GM18526 (cell line): ENCODE measurements around the gene DOCK3.

ENCODE experiments used
- POLR2A ChIP-seq: IDR thresholded peaks from 3 replicates; pipeline ENCODE4 v1.6.1; 2011; ENCODE audit not compliant: insufficient read length; ENCODE audit errors: extremely low read depth

The DOCK3 gene

DNA sequence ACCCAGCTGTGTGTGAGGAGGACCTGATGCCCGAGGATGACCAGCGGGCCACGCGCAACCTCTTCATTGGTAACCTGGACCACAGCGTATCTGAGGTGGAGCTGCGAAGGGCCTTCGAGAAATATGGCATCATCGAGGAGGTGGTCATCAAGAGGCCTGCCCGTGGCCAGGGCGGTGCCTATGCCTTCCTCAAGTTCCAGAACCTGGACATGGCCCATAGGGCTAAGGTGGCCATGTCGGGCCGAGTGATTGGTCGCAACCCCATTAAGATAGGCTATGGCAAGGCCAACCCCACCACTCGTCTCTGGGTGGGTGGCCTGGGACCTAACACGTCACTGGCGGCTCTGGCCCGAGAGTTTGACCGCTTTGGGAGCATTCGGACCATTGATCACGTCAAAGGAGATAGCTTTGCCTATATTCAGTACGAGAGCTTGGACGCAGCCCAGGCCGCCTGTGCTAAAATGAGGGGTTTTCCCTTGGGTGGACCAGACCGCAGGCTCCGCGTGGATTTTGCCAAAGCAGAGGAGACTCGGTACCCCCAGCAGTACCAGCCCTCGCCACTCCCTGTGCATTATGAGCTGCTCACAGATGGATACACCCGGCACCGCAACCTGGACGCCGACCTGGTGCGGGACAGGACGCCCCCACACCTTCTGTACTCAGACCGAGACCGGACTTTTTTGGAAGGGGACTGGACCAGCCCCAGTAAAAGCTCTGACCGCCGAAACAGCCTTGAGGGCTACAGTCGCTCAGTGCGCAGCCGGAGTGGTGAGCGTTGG, 717.8 kb downstream of the DOCK3 start:
- no peak for TF ChIP-seq POLR2A

DNA sequence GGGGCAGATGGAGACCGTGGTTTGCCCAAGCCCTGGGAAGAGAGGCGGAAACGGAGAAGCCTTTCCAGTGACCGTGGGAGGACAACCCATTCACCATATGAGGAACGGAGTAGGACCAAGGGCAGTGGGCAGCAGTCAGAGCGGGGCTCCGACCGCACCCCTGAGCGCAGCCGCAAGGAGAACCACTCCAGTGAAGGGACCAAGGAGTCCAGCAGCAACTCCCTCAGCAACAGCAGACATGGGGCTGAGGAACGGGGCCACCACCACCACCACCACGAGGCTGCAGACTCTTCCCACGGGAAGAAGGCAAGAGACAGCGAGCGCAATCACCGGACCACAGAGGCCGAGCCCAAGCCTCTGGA, 718.4 kb downstream of the DOCK3 start:
- TF ChIP-seq POLR2A, result no peak

DNA sequence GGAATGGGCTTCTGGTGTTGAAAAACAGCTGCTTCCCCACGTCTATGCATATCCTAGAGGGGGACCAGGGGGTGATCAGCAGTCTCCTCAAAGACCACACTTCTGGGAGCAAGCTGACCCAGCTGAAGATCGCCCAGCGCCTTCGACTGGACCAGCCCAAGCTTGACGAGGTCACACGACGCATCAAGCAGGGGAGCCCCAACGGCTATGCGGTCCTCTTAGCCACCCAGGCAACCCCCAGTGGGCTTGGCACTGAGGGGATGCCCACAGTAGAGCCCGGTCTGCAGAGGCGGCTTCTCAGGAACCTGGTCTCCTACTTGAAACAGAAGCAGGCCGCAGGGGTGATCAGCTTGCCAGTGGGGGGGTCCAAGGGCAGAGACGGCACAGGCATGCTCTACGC, 718.8 kb downstream of the DOCK3 start:
- TF ChIP-seq POLR2A, result no peak

DNA sequence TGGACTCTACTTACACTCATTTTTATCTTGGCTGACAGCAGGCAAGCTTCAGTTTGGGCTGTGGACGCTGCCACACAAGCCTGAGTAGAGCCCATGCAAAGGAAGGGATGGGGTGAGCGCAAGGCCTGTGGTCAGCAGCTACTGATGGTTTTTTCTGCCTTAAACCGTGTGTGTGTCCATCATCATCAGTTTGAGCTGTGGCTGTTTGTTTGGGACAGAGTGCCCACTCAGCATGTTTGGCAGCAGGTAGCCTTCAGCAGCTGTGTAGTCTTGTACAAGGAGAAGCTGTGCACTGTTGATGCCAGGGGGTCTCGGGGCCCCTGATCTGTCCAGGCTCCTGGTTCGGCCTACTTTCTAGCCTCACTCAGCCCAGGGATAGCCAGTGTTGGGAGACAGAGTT, 719.8 kb downstream of the DOCK3 start:
- TF ChIP-seq POLR2A, result no peak

DNA sequence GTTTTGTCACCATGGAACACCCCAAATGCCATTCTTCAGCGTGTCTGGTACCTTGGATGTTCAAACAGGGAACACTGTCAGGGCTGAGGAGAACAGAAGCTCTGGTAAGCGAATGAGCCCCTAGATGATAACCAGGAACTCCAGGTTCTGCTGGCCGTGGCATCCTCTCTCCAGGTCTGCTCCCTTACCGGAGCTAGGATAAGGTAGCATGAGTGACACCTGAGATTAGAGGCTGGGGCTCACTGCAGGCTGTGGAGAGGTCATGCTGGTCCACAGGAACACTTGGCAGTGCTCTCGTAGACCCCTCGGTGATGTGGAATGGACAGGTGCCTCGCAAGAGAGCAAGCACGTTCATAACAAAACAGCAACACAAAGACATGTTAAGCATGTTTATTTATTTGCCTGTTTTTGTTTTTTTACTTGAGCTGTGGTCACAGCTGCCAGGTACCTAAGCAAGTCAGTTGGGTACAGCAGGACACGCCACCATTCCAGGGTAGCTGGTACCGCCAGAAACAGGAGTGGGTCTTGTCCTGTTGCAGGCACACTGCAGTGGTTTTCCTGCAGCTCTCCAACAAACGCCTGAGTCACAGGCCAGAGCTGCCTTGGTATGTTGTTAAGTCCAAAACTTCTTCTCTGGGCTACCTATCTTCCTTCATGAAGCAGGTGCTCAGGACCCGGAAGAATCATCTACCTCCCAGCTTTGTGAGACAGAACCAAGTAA, 720.9 kb downstream of the DOCK3 start:
- no peak for TF ChIP-seq POLR2A

DNA sequence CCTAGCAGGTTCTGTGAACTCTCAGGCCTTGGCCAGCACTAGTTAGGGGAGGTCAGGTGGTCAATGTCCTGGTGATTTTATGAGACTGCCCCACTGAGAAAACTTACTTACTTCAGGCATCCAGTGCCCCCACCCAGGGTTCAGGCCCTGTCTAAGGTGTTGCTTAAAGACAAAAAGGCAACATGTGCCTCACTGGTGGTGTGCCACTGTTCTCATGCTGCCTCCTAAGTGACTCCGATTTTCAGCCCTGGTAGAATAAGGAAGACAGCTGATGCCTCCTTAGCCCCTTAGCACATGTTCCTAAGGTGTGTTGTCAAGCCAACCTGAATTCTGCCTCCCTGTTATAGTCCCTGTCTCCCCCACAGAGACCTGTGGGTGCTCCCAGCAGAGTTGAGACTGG, 721.7 kb downstream of the DOCK3 start:
- TF ChIP-seq POLR2A, result no peak

DNA sequence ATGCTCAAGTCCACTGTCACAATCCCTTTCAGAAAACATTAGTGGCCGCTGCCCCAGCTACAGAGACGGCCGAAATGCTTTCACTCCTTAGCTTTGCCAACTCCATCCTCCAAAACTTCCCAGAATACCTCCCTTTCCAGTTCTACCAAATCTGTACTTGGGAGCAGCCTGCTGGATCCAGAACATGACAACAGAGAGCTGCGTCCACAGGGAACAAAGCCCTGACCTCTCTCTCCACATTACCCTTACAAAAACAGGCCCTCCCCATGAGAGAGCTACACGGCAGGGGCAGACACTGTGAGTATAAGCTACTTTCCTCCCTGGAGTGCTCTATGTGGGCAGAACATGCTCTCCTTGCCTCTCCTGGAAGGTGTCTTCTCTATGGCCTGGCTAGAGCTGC, 722.7 kb downstream of the DOCK3 start:
- no peak for TF ChIP-seq POLR2A

DNA sequence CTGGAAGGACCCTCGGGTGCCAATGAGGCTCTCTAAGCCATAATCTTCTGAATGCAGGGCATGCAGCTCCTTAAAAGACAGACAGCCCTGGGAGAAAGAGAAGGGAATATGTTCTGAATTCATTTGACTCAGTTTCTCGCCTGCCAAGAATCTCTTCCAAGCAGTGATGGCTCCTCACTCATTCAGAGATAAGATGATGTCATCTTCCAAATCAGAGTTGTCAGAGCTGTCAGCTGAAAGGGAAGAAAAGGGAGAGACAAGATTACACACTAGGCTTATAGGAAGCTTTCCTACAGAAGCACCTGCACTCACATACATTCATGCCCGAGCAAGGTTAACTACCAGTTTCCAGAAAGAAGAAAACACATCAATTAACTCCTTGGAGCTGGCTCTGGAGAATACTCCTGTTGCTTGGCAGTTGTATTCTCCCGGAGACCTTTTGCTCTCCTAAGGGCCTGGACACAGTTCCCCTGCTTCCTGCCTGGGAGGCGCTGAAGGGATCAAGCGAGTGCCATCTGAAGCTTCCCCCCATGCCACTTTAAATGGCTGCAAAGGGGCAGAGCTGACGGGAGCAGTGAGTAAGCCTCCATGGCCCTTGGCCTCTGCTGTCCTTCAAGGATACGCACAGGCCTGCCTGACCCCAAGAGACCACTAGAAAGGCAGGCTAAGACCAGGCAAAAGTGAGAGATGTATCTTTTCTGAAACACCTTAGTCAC, 724.0 kb downstream of the DOCK3 start:
- TF ChIP-seq POLR2A, result no peak

DNA sequence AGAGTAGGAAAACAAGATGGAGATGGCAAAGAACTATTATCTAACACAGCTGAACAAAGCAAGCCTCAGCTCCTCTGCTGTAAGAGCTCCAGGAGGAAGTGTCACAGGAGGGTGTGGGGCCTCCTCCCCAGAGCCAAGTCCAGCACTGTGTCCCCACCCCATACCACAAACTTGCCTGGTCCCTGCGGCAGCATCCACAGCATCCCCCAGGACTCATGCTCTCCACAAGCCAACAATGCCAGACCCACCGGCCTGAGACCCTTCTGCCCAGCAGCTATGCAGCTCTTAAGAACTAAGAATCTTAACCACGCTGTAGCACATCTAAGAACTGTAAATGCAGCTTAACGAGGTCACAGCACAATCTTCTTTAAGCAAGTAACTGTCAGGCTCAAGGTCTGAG, 725.4 kb downstream of the DOCK3 start:
- TF ChIP-seq POLR2A, result no peak

DNA sequence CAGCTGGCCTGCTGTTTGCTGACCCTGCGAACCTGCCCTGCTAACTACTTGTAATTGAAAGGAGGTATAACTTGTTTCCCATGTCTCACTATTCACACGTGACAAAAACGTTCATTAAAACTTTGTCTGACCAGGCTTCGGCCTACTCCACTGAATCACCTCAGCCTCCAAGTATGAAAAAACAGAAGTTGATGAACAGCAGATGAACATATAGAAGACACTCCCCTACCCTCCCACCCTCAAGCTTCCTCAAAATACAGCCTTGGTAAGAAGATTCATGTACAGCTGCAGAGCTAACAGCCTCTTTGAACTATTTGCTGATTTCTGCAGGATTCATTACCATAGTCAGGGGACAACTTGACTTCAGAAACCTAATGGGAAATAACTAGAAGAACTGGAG, 727.0 kb downstream of the DOCK3 start:
- TF ChIP-seq POLR2A, result no peak

DNA sequence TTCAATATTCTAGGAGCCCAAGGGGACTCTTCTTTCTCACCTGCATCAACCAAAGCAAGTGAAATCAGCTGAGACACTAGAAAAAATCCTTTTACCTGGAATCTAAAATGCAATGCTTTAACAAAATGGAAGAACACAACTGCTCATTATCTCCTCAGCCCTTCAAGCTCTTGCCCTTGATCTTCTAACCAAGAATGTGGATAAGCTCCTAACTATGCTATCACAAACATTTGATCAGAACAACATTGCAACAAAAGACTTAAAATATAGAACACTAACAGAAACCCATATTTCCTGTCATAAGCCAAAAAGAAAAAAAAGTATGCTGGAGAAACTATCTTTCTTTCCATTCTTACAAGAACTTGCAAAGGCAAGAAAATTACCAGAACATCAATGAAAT, 728.9 kb downstream of the DOCK3 start:
- TF ChIP-seq POLR2A, result no peak

DNA sequence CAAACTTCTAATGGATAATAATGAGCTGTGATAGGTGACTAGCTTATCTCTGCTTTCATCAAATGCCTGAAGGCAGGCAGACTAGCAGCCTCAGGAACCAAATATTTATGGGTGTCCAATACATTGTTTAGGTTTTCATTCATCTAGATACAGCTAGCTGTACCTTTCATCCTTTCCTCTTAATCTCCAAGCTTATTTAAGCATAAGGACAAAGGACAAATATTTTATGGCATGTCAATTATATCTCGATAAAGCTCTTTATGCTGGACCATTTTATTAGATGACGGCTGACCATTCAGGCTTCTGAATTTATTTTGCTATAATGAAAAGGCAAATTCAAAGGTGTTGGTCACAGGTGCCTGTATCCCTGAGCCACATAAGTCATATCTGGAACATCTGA, 733.3 kb downstream of the DOCK3 start:
- no peak for TF ChIP-seq POLR2A

DNA sequence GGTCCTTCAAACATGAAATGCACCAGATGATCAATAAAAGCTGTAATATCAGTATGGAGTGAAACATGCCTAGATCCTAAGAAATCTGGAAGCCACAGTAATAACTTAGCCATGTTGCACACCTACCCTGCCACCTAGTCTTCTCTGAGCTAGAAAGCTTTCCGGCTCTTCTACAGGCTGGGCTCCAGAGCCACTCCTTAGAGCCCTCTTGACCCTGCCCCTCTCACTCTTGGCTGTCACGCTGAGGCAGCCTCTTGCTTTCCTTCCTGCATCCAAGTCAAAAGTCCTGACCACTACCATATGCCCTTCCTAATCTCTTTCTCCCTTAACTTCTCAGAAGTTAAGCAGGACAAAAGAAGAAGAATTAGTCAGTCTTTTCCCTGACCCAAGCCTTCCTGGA, 734.1 kb downstream of the DOCK3 start:
- TF ChIP-seq POLR2A, result no peak

DNA sequence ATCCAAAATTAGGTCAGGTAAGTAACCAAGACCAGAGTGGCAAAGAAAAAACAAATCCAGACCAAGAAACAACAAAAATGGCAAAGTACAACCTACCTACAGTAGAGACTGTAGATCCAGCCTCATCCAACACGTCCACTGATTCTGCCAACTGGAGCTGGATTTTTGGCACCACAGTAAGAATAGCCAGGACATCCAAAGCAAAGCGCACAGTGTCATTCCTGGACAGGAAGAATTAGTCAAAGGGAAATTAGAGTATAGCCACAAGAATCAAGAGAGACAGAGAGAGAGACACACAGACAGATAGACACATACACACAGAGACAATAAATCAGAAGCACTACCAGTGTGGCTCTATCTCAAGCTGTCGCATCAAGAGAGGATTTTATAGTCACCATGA, 747.5 kb downstream of the DOCK3 start:
- no peak for TF ChIP-seq POLR2A

DNA sequence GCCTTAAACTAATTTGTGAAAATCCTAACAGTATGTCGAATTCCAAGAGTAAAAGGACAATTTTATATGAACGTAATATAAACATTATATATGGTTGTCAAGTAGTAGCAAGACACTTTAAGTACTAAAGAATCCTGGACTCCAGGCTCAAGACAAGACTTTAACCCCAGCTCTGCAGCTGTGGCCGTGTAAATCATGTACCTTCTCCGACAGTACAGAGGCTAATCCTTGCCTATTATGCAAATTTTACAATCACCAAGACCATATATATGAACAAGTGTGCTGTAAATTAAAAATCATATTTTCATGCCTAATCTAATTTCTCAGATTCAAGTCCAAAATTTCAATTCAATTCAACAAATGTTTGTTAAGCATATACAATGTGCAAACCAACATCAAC, 752.2 kb downstream of the DOCK3 start:
- no peak for TF ChIP-seq POLR2A

DNA sequence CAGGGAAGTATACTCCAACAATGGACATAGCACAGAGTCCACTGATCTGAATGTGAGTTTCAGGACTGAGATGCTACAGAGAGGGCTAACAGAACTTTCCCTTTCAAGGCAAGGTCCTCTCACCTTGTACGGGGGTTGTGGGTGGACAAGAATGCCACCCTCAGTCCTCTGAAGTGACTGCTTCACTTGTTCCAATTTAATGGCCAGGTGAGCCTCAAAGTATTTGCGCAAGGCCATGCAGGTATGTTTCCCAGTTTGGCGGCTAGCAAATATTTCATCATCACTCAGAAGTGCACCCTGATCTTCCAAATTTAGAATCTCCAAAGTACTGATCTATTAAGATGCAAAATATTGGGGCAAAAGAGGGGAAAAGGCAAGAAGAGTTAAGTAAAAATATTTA, 754.4 kb downstream of the DOCK3 start:
- no peak for TF ChIP-seq POLR2A
